Measurements from ENCODE around the gene SLC25A29.
"Not testable (repeated sequence)": the region's sequence is repeated elsewhere in the genome, so short reads cannot be mapped to it uniquely, and the experiment has no call there.

SLC25A29 gene

GRCh38 chr14:100285021-100285912 lies 21.0 kb downstream of the SLC25A29 start:
- H3F3A ChIP-seq (ENCODE audit: control insufficient read depth, insufficient read depth): peaks cover 25% of the 10 kb centered on the region
- peak overlapping the region; percentile 89 for H3K4me3 ChIP-seq (ENCODE audit: low read length)
- no peak for TF ChIP-seq EZH2phosphoT487 (IDR thresholded peaks at IDR 0.05; ENCODE audit: borderline replicate concordance, low read length)
- peak; percentile 86 for TF ChIP-seq CTCF (IDR thresholded peaks at IDR 0.05; ENCODE audit: low read depth, low read length, poor library complexity, severe bottlenecking)
- H3K9me3 ChIP-seq (ENCODE audit: control insufficient read depth, insufficient read depth, low read length): no peaks in the 10 kb centered on the region
- peak overlapping the region; percentile 91 for H3K4me2 ChIP-seq (ENCODE audit: low read length)
- no peaks in the 10 kb centered on the region for H3K27me3 ChIP-seq (ENCODE audit: control insufficient read depth, low read length)
- no peaks in the 10 kb centered on the region for H3K9me2 ChIP-seq (replicated peaks; ENCODE audit: control insufficient read depth, low read length)
- peaks cover 8% of the 10 kb centered on the region for H3K79me2 ChIP-seq (ENCODE audit: control insufficient read depth, low read length)
- H3K27ac ChIP-seq (ENCODE audit: low read depth, low read length): peak overlapping the region; percentile 45
- peaks cover 8% of the 10 kb centered on the region; the same call in 1 of the 2 replicates for H4K20me1 ChIP-seq (ENCODE audit: control insufficient read depth, insufficient read depth, low read depth, low read length)
- peaks cover 15% of the 10 kb centered on the region for H3K4me1 ChIP-seq (ENCODE audit: control insufficient read depth, low read length)
- H3K36me3 ChIP-seq (ENCODE audit: control insufficient read depth, low read length): peaks cover 9% of the 10 kb centered on the region

GRCh38 chr14:100283984-100284881 lies 22.0 kb downstream of the SLC25A29 start:
- peak overlapping the region; percentile 91 for H3K4me2 ChIP-seq (ENCODE audit: low read length)
- no peak overlapping the region for H3K27ac ChIP-seq (ENCODE audit: low read depth, low read length)
- peaks cover 19% of the 10 kb centered on the region for H3K36me3 ChIP-seq (ENCODE audit: control insufficient read depth, low read length)
- H3F3A ChIP-seq (ENCODE audit: control insufficient read depth, insufficient read depth): peaks cover 26% of the 10 kb centered on the region
- H3K9me2 ChIP-seq (replicated peaks; ENCODE audit: control insufficient read depth, low read length): no peaks in the 10 kb centered on the region
- H3K79me2 ChIP-seq (ENCODE audit: control insufficient read depth, low read length): peaks cover 19% of the 10 kb centered on the region
- no peaks in the 10 kb centered on the region for H3K9me3 ChIP-seq (ENCODE audit: control insufficient read depth, insufficient read depth, low read length)
- H3K4me1 ChIP-seq (ENCODE audit: control insufficient read depth, low read length): peaks cover 12% of the 10 kb centered on the region
- H3K27me3 ChIP-seq (ENCODE audit: control insufficient read depth, low read length): no peaks in the 10 kb centered on the region
- peak overlapping the region; percentile 89 for H3K4me3 ChIP-seq (ENCODE audit: low read length)
- peaks cover 11% of the 10 kb centered on the region; the same call in 1 of the 2 replicates for H4K20me1 ChIP-seq (ENCODE audit: control insufficient read depth, insufficient read depth, low read depth, low read length)
- TF ChIP-seq CTCF (IDR thresholded peaks at IDR 0.05; ENCODE audit: low read depth, low read length, poor library complexity, severe bottlenecking) (no peak), EZH2phosphoT487 (IDR thresholded peaks at IDR 0.05; ENCODE audit: borderline replicate concordance, low read length) (no peak)

GRCh38 chr14:100283436-100283835 lies 22.8 kb downstream of the SLC25A29 start:
- peaks cover 11% of the 10 kb centered on the region for H4K20me1 ChIP-seq (ENCODE audit: control insufficient read depth, insufficient read depth, low read depth, low read length)
- not testable (repeated sequence) for H3K9me2 ChIP-seq (replicated peaks; ENCODE audit: control insufficient read depth, low read length); H3K4me3 ChIP-seq (ENCODE audit: low read length); H3K4me2 ChIP-seq (ENCODE audit: low read length); H3K27me3 ChIP-seq (ENCODE audit: control insufficient read depth, low read length); H3K9me3 ChIP-seq (ENCODE audit: control insufficient read depth, insufficient read depth, low read length); H3K27ac ChIP-seq (ENCODE audit: low read depth, low read length)
- peaks cover 30% of the 10 kb centered on the region for H3F3A ChIP-seq (ENCODE audit: control insufficient read depth, insufficient read depth)
- H3K79me2 ChIP-seq (ENCODE audit: control insufficient read depth, low read length): peaks cover 27% of the 10 kb centered on the region
- H3K4me1 ChIP-seq (ENCODE audit: control insufficient read depth, low read length): peaks cover 15% of the 10 kb centered on the region
- peaks cover 27% of the 10 kb centered on the region for H3K36me3 ChIP-seq (ENCODE audit: control insufficient read depth, low read length)
